ENCODE measurements around the gene SESTD1.
"Not testable (repeated sequence)": the region's sequence is repeated elsewhere in the genome, so short reads cannot be mapped to it uniquely, and the experiment has no call there.

Gene SESTD1

DNA sequence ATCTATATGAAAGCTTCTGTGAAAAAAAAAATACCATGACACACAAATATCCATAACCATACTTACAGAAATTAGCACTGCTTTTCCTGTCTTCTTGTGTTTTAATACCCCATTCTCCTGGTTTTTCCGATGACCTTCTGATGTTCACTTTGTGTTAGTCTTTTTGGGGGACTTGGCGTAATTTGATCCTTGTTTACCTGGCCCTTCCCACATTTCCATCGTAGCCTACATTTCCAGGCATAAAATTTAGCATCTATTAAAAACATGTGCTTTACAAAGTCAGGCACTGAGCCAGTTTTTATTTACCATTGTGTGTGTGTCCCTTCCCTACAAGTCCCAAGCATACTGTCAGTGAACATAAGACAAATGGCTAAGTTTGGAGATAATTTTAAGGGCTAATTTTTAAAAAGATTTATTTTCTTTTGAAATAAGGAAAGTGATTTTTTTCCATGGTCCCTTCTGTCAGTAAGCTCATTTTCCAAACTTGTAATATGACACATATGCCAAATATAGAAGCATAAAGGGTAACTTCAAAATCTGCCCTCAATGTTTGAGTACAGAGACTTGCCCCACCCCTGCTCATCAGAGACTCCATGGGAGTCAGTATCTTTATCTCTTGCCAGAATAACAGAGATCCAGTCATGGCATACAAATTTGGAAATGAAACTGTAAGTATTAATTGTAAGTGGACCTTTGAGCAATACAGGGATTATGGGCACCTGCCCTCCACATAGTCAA lies 27.3 kb downstream of the SESTD1 start:
- no peak for DNase-seq (ENCODE audit: low spot score)

DNA sequence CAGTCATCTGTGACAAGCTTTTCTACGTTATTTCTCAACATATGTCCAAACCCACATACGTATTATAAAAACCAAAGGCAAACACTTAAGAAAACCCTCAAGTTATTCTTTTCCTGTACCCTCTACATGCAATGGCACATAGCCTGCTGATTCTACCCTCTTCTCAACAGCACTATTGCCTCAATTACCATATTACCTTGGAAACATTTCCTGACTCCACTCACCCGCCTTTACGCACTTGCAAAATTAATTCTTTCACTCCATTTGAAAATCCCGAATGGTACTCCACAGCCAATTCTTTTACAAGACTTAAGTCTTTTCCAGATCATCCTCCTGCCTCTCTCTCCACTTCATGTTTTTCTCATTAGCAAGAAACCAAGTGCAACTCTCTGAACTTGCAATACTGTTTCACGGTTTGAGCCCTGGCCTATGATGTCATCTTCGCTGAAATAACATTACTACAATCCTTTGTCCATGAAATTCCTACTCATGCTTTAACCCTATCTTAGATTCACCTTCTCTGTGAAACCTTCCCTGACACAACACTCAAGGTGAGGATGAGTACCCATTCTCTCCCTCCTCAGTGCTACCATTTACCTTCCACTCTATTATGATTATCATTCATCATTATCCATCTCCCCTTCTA lies 29.0 kb downstream of the SESTD1 start:
- DNase-seq (ENCODE audit: low spot score) = no peak

DNA sequence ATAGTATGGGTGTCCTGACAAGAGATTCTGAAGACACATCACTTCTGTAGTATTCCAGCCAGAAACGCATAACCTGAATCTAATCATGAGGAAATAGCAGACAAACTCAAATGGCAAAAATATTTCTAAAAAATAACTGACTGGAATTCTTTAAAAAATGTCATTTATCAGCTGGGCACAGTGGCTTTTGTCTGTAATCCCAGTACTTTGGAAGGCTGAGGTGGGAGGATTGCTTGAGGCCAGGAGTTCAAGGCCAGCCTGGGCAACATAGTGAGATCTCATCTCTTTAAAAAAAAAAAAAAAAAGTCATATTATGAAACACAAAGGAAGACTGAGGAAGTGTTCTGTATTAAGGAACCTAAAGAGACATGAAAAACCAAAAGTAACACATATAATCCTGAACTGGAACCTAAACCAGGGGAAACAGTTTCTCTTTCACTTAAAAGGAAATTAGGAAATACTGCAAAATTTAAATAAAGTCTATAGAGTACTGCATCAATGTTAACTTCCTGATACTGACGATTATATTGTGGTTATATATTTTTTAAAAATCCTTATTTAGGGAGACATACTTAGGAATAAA lies 29.9 kb downstream of the SESTD1 start:
- no peak for DNase-seq (ENCODE audit: low spot score)

GRCh38 chr2:179233626-179234430 lies 30.8 kb downstream of the SESTD1 start:
- no peak for DNase-seq (ENCODE audit: low spot score)

- DNase-seq (ENCODE audit: low spot score) = no peak
These were observed 31.5 kb downstream of the SESTD1 start for GRCh38 chr2:179233083-179233490.

DNA sequence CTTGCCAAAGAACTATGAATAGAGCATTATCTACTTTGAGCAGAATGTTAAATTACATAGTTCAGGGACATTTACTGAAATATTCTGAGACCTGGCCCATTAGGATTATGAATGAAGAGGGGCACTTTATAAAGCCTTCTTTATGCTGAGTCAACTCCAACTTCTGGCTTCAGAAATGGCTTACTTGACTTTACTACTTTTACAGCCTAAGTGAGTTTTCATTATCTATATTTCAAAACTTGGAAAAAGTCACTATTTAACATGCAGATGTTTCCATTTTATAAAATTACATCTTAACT lies 37.7 kb downstream of the SESTD1 start:
- no peak for DNase-seq (ENCODE audit: low spot score)

DNA sequence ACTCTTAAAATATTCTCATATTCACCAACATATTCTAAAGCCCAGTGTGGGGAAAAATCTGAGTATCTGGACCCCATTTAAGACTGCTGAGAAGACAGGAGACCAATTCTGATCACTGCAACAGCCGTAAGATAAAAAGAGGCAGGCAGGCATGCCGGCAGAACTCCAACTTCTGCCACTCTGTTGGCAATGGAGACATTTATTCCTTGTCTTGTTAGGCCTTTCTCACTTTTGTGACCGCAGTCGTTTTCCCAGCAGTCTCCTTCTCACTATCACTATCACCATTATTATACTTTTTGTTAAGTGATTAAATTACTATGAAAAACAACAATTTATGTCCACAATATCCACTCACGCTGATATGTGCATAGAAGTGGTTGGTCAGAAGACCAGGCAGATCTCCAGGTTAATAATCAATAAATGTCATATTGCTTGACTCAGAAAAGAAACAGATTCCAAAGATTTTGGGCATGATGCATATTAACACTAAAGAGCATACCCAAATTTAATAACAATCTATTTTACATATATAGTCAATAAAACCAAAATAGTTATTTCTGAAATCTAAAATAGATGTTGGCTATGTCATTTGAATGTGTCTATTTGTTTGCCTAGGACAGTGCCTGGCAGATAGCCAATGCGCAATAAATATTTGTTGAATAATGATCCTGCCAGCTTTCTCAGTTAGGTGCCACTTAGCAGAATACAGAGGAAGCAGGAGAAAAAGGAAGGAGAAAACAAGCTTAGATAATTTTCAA lies 38.2 kb downstream of the SESTD1 start:
- peak; percentile 1 for DNase-seq (ENCODE audit: low spot score)

DNA sequence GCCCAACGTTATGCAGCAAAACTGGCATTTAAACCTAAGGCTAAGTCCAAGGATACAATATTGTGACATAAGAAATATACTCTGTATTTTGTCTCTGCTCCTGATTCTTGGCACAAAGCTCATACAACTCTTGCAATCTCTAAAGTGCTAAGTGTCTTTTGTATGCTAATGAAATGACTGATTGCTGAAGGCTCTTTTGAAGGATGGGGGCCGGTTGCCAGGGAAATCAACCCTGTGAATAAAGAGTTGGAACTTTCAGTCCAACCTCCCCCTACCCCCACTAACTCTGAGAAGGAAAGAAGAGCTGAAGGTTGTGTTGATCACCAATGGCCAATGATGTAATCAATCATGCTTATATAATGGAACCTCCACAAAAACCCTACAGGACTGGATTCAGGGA lies 40.3 kb downstream of the SESTD1 start:
- DNase-seq (ENCODE audit: low spot score) = peak; percentile 1

DNA sequence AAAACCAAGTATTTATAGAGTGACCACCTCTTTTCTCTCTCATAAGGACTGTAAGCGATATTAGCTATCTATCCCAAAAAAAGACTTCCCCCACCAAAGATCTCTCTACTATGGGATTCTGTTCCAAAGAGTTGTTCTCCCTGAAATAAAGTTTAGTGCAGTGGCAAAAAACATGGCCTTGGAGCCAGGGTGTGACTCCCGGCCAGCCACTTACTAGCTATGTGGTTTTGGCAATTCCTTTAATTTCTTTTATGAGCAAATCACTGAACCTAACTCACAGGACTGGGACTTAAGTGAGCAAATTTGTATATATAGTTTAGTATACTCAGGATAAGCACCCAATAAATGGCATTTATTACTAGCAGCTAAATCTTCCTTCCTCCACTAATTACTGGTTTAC lies 42.6 kb downstream of the SESTD1 start:
- no peak for DNase-seq (ENCODE audit: low spot score)

- DNase-seq (ENCODE audit: low spot score) = peak; percentile 29
These were observed 45.6 kb downstream of the SESTD1 start for GRCh38 chr2:179218848-179219594.

DNA sequence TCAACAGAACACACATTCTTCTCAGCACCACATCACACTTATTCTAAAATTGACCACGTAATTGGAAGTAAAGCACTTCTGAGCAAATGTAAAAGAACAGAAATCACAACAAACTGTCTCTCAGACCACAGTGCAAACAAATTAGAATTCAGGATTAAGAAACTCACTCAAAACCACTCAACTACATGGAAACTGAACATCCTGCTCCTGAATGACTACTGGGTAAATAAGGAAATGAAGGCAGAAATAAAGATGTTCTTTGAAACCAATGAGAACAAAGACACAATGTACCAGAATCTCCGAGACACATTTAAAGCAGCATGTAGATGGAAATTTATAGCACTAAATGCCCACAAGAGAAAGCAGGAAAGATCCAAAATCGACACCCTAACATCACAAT lies 50.0 kb downstream of the SESTD1 start:
- not testable (repeated sequence) for DNase-seq (ENCODE audit: low spot score)

GRCh38 chr2:179211355-179211754 lies 53.3 kb downstream of the SESTD1 start:
- no peak for DNase-seq (ENCODE audit: low spot score)

DNA sequence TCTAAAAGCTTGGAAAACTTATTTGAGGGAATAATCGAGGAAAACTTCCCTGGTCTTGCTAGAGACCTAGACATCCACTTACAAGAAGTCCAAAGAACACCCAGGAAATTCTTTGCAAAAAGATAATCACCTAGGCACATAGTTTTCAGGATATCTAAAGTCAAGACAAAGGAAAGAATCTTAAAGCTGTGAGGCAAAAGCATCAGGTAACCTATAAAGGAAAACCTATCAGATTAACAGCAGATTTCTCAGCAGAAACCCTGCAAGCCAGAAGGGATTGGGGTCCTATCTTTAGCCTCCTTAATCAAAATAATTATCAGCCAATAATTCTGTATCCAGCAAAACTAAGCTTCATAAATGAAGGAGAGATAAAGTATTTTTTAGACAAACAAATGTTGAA lies 56.4 kb downstream of the SESTD1 start:
- not testable (repeated sequence) for DNase-seq (ENCODE audit: low spot score)

DNA sequence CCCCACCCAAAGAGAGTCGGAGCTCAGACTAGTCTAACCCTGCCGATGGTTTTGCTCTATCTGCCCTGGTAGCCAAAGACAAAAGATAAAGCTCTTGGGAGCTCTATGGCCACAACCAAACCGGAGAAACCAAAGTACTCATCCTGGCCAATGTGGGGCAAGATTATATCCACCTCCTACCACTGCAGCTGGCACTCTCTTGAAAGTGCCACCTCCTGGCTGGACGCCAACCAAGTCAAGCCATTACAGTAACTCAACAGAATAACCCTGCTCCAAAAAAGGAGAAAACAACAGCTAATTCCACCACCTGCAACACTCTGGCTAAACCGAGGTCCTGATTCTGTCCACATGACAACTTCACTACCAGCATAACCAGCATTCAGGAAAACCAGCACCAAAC lies 57.6 kb downstream of the SESTD1 start:
- no peak for DNase-seq (ENCODE audit: low spot score)

- DNase-seq (ENCODE audit: low spot score) = no peak
These were observed 62.8 kb downstream of the SESTD1 start for GRCh38 chr2:179201869-179202268.

DNA sequence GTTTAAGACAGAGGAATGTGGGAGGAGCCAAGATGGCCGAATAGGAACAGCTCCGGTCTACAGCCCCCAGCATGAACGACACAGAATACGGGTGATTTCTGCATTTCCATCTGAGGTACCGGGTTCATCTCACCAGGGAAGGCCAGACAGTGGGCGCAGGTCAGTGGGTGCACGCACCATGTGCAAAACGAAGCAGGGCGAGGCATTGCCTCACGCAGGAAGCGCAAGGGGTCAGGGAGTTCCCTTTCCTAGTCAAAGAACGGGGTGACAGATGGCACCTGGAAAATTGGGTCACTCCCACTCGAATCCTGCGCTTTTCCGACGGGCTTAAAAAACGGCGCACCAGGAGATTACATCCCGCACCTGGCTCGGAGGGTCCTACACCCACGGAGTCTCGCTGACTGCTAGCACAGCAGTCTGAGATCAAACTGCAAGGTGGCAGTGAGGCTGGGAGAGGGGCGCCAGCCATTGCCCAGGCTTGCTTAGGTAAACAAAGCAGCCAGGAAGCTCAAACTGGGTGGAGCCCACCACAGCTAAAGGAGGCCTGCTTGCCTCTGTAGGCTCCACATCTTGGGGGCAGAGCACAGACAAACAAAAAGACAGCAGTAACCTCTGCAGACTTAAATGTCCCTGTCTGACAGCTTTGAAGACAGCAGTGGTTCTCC lies 68.6 kb downstream of the SESTD1 start:
- not testable (repeated sequence) for DNase-seq (ENCODE audit: low spot score)

- DNase-seq (ENCODE audit: low spot score) = no peak
These were observed 69.5 kb downstream of the SESTD1 start for GRCh38 chr2:179195141-179195540.

- DNase-seq (ENCODE audit: low spot score) = peak; percentile 0
These were observed 70.8 kb downstream of the SESTD1 start for GRCh38 chr2:179193759-179194394.

DNA sequence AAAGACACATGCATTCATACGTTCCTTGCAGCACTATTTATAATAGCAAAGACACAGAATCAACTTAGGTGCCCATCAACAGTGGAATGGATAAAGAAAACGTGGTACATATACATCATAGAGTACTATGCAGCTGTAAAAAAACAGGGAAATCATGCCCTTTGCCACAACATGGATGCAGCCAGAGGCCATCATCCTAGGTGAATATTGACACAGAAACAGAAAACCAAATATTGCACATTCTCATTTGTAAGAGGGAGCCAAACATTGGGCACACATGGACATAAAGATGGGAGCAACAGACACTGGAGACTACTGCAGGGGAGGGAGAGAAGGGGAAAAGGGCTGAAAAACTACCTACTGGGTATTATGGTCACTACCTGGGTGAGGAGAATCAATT lies 73.5 kb downstream of the SESTD1 start:
- DNase-seq (ENCODE audit: low spot score) = peak; percentile 0

GRCh38 chr2:179186126-179186525 lies 78.5 kb downstream of the SESTD1 start:
- no peak for DNase-seq (ENCODE audit: low spot score)
